SIG-M5 (cell line): ENCODE measurements around the gene PIBF1.
"Not testable (repeated sequence)": the region's sequence is repeated elsewhere in the genome, so short reads cannot be mapped to it uniquely, and the experiment has no call there.

Experiments used
- DNase-seq: peaks from one replicate; lab custom pipeline; 2025; lab: John Stamatoyannopoulos, UW

Gene PIBF1

GRCh38 chr13:72820898-72821279 lies 39.0 kb downstream of the PIBF1 start:
- DNase-seq: no peak

GRCh38 chr13:72823081-72823480 lies 41.1 kb downstream of the PIBF1 start:
- DNase-seq: no peak

- no peak for DNase-seq
Measured at GRCh38 chr13:72823724-72824123, 41.8 kb downstream of the PIBF1 start.

GRCh38 chr13:72834601-72835000 lies 52.7 kb downstream of the PIBF1 start:
- DNase-seq: no peak

- DNase-seq: no peak
Measured at GRCh38 chr13:72839831-72840426, 58.0 kb downstream of the PIBF1 start.

GRCh38 chr13:72842991-72843390 lies 61.1 kb downstream of the PIBF1 start:
- DNase-seq: no peak

GRCh38 chr13:72845148-72845547 lies 63.2 kb downstream of the PIBF1 start:
- DNase-seq: not testable (repeated sequence)

GRCh38 chr13:72849571-72849970 lies 67.6 kb downstream of the PIBF1 start:
- no peak for DNase-seq

GRCh38 chr13:72850959-72851677 lies 69.2 kb downstream of the PIBF1 start:
- DNase-seq: no peak

- DNase-seq: no peak
Measured at GRCh38 chr13:72851678-72852014, 69.7 kb downstream of the PIBF1 start.

- no peak for DNase-seq
Measured at GRCh38 chr13:72852207-72852606, 70.3 kb downstream of the PIBF1 start.

GRCh38 chr13:72853000-72853399 lies 71.1 kb downstream of the PIBF1 start:
- DNase-seq: no peak

GRCh38 chr13:72864142-72865011 lies 82.4 kb downstream of the PIBF1 start:
- DNase-seq: no peak

GRCh38 chr13:72868229-72868628 lies 86.3 kb downstream of the PIBF1 start:
- no peak for DNase-seq

- DNase-seq: no peak
Measured at GRCh38 chr13:72875233-72875632, 93.3 kb downstream of the PIBF1 start.

GRCh38 chr13:72884101-72884500 lies 102.2 kb downstream of the PIBF1 start:
- DNase-seq: no peak

GRCh38 chr13:72886272-72887067 lies 104.5 kb downstream of the PIBF1 start:
- no peak for DNase-seq

- no peak for DNase-seq
Measured at GRCh38 chr13:72889495-72889894, 107.6 kb downstream of the PIBF1 start.

- no peak for DNase-seq
Measured at GRCh38 chr13:72890546-72890945, 108.6 kb downstream of the PIBF1 start.

- DNase-seq: no peak
Measured at GRCh38 chr13:72891423-72891822, 109.5 kb downstream of the PIBF1 start.

GRCh38 chr13:72896869-72897268 lies 114.9 kb downstream of the PIBF1 start:
- DNase-seq: no peak

GRCh38 chr13:72901546-72901945 lies 119.6 kb downstream of the PIBF1 start:
- DNase-seq: not testable (repeated sequence)
